ENCODE data around the gene OTUB2. TPM values are rescaled to one million over a fixed set of nuclear protein-coding genes. Genes with fewer than 3 reads are reported as not detected.

OTUB2 gene
- total RNA-seq, 4 donors from 2014 or later: 0.42 to 0.63 (median 0.52) TPM; not detected in 1

- intact Hi-C loops (cut with DNase I): no loop called here
- Histone ChIP-seq H3K36me3 (peaks cover 25 to 70% (median 63%) of the 10 kb centered on the region in 4 donors), H3K27ac (replicated peaks in 1 of 4) (no peak overlapping the region), H3K4me1 (peaks cover 12 to 29% (median 22%) of the 10 kb centered on the region in 4 donors), H3K27me3 (no peaks in the 10 kb centered on the region), H3K9me3 (no peaks in the 10 kb centered on the region), H3K4me3 (no peak overlapping the region)
- TF ChIP-seq POLR2AphosphoS5 (IDR thresholded peaks at IDR 0.05) (no peak), EP300 (IDR thresholded peaks at IDR 0.05) (no peak), POLR2A (IDR thresholded peaks at IDR 0.05; ENCODE audit: low read depth) (no peak), CTCF (IDR thresholded peaks at IDR 0.05) (no peak)
- 92% methylated on average over 8 of the region's 8 CpGs for WGBS
- no peak for DNase-seq (ENCODE audit: extremely low spot score)
Measured at GRCh38 chr14:94045101-94045500, 19.0 kb downstream of the OTUB2 start.

GRCh38 chr14:94045563-94046345 is 19.6 kb downstream of the OTUB2 start:
- peaks cover 28 to 77% (median 69%) of the 10 kb centered on the region in 4 donors for H3K36me3 ChIP-seq
- intact Hi-C loops (cut with DNase I): no loop called here

GRCh38 chr14:94046696-94047250 is 20.6 kb downstream of the OTUB2 start:
- TF ChIP-seq EP300 (IDR thresholded peaks at IDR 0.05): no peak
- no peak for TF ChIP-seq POLR2A (IDR thresholded peaks at IDR 0.05; ENCODE audit: low read depth)
- TF ChIP-seq CTCF (IDR thresholded peaks at IDR 0.05): no peak
- TF ChIP-seq POLR2AphosphoS5 (IDR thresholded peaks at IDR 0.05): no peak
- Histone ChIP-seq H3K27ac (replicated peaks in 1 of 4) (no peak overlapping the region), H3K4me3 (no peak overlapping the region), H3K36me3 (peaks cover 28 to 87% (median 78%) of the 10 kb centered on the region in 4 donors), H3K4me1 (peaks cover 21 to 40% (median 35%) of the 10 kb centered on the region in 4 donors), H3K27me3 (no peaks in the 10 kb centered on the region), H3K9me3 (no peaks in the 10 kb centered on the region)
- intact Hi-C loops (cut with DNase I): no loop called here
- WGBS: 85% methylated on average over 7 of the region's 7 CpGs
- DNase-seq (ENCODE audit: extremely low spot score): no peak

More at GRCh38 chr14:94045563-94046345, 19.6 kb downstream of the OTUB2 start:
- TF ChIP-seq POLR2A (IDR thresholded peaks at IDR 0.05; ENCODE audit: low read depth) (no peak), CTCF (IDR thresholded peaks at IDR 0.05) (no peak), EP300 (IDR thresholded peaks at IDR 0.05) (no peak), POLR2AphosphoS5 (IDR thresholded peaks at IDR 0.05) (no peak)
- Histone ChIP-seq H3K9me3 (no peaks in the 10 kb centered on the region), H3K4me1 (peaks cover 14 to 36% (median 27%) of the 10 kb centered on the region in 4 donors), H3K4me3 (no peak overlapping the region), H3K27ac (replicated peaks in 1 of 4) (no peak overlapping the region), H3K27me3 (no peaks in the 10 kb centered on the region)
- 89% methylated on average over 19 of the region's 19 CpGs for WGBS
- no peak for DNase-seq (ENCODE audit: extremely low spot score)

GRCh38 chr14:94047581-94047980 is 21.4 kb downstream of the OTUB2 start:
- no peaks in the 10 kb centered on the region for H3K27me3 ChIP-seq
- H3K27ac ChIP-seq (replicated peaks in 1 of 4): no peak overlapping the region
- peaks cover 35 to 95% (median 86%) of the 10 kb centered on the region in 4 donors for H3K36me3 ChIP-seq
- TF ChIP-seq POLR2A (IDR thresholded peaks at IDR 0.05; ENCODE audit: low read depth): no peak
- TF ChIP-seq CTCF (IDR thresholded peaks at IDR 0.05): no peak
- no peak for TF ChIP-seq EP300 (IDR thresholded peaks at IDR 0.05)
- TF ChIP-seq POLR2AphosphoS5 (IDR thresholded peaks at IDR 0.05): no peak
- H3K4me3 ChIP-seq: no peak overlapping the region
- WGBS: 79% methylated on average over 3 of the region's 3 CpGs
- H3K4me1 ChIP-seq: peaks cover 20 to 35% (median 31%) of the 10 kb centered on the region in 4 donors
- intact Hi-C loops (cut with DNase I): no loop called here
- no peak for DNase-seq (ENCODE audit: extremely low spot score)
- no peaks in the 10 kb centered on the region for H3K9me3 ChIP-seq
